CD4-positive, CD25-positive, alpha-beta regulatory T cell (primary cell): ENCODE data around the gene SPRY1. TPM values are rescaled to one million over a fixed set of nuclear protein-coding genes. Genes with fewer than 3 reads are reported as not detected.

Experiments used
- ATAC-seq, 2 donors: fragments of 150-1000 bp; cut with Tn5 transposase; one replicate each; pipeline ENCODE4 v1.10.0; 2021; ENCODE audit warnings: low read depth in 2 of 2, moderate number of reproducible peaks in 2 of 2, moderate library complexity in 1 of 2
- DNase-seq, 3 donors: peaks; one replicate each; pipeline versions ENCODE4 v3.0.0 to v3.0.0-alpha.2; 2012 to 2022; ENCODE audit warnings: mixed read lengths in 1 of 3
- H3K27ac ChIP-seq: one replicate; pipeline ENCODE4 v1.7.0; 2013; ENCODE audit warnings: mild to moderate bottlenecking, low read length; ENCODE audit not compliant: insufficient read depth, poor library complexity, severe bottlenecking
- H3K27me3 ChIP-seq: one replicate; pipeline ENCODE4 v1.7.0; 2013; ENCODE audit warnings: low read length; ENCODE audit not compliant: control insufficient read depth, insufficient read depth
- H3K36me3 ChIP-seq: one replicate; pipeline ENCODE4 v1.7.0; 2013; ENCODE audit warnings: mild to moderate bottlenecking, low read length, moderate library complexity; ENCODE audit not compliant: control insufficient read depth, insufficient read depth
- H3K4me1 ChIP-seq: 2 replicates; pipeline ENCODE4 v1.7.0; 2013; ENCODE audit warnings: mild to moderate bottlenecking, low read length; ENCODE audit not compliant: insufficient read depth, control insufficient read depth, poor library complexity, severe bottlenecking
- H3K4me3 ChIP-seq: one replicate; pipeline ENCODE4 v1.7.0; 2013; ENCODE audit warnings: low read depth, mild to moderate bottlenecking, low read length, moderate library complexity
- H3K9me3 ChIP-seq, 2 experiments: 1 replicate in 1 of 2; 2 replicates in 1 of 2; pipeline ENCODE4 v1.7.0; 2013; ENCODE audit warnings: low read length in 2 of 2, mild to moderate bottlenecking in 1 of 2, moderate library complexity in 1 of 2; ENCODE audit not compliant: control insufficient read depth in 2 of 2
- H3K27ac Mint-ChIP-seq, 3 donors: one replicate each; pipeline ENCODE4 v1.8.0; 2020 to 2022; ENCODE audit warnings: mild to moderate bottlenecking in 3 of 3, mixed read lengths in 3 of 3, moderate library complexity in 2 of 3
- H3K27me3 Mint-ChIP-seq: one replicate; pipeline ENCODE4 v1.8.0; 2022; ENCODE audit warnings: mild to moderate bottlenecking, mixed read lengths
- H3K36me3 Mint-ChIP-seq: one replicate; pipeline ENCODE4 v1.8.0; 2020; ENCODE audit warnings: mixed read lengths
- H3K4me1 Mint-ChIP-seq, 4 donors: one replicate each; pipeline ENCODE4 v1.8.0; 2020 to 2022; ENCODE audit warnings: mixed read lengths in 4 of 4, mild to moderate bottlenecking in 1 of 4
- H3K4me3 Mint-ChIP-seq, 4 donors: one replicate each; pipeline ENCODE4 v1.8.0; 2020 to 2022; ENCODE audit warnings: mild to moderate bottlenecking in 4 of 4, mixed read lengths in 4 of 4, moderate library complexity in 3 of 4
- H3K9me3 Mint-ChIP-seq, 7 donors: one replicate each; pipeline ENCODE4 v1.8.0; 2020 to 2022; ENCODE audit warnings: mixed read lengths in 7 of 7, mild to moderate bottlenecking in 3 of 7, moderate library complexity in 2 of 7
- polyA plus RNA-seq, 4 donors: library from polyadenylated mRNA; unstranded; fragments of 300-500 nt; fragmentation: Illumina TruSeq; gene quantifications; one replicate each; pipeline ENCODE4 v1.2.3, GENCODE V29; 2021
- total RNA-seq: library from RNA; stranded (reverse); gene quantifications from one replicate; pipeline ENCODE4 v1.2.3, GENCODE V29; 2022

SPRY1 gene
- total and polyA plus RNA-seq, 5 donors from 2014 or later: 2.0 to 6.4 (median 4.4) TPM

GRCh38 chr4:123398066-123398852 is 1.7 kb downstream of the SPRY1 start:
- no peaks in the 10 kb centered on the region for H3K9me3 ChIP-seq
- Mint-ChIP-seq H3K27me3 (peaks cover 44% of the 10 kb centered on the region), H3K27ac (peak overlapping the region in 1 of 3 donors; percentile 90), H3K4me3 (peak overlapping the region; percentile 86 to 91 (median 88)), H3K9me3 (peaks cover 0 to 3% (median 0%) of the 10 kb centered on the region in 7 donors), H3K36me3 (peaks cover 4% of the 10 kb centered on the region), H3K4me1 (peaks cover 10 to 34% (median 22%) of the 10 kb centered on the region in 4 donors)
- peaks cover 31% of the 10 kb centered on the region for H3K4me1 ChIP-seq
- H3K27ac ChIP-seq: peak overlapping the region; percentile 47
- ATAC-seq (peak; percentile 56 to 69), DNase-seq (peak; percentile 37 to 59 (median 53))
- peak overlapping the region; percentile 31 for H3K4me3 ChIP-seq
- H3K36me3 ChIP-seq: no peaks in the 10 kb centered on the region
- peaks cover 30% of the 10 kb centered on the region for H3K27me3 ChIP-seq

GRCh38 chr4:123398853-123399626 is 2.4 kb downstream of the SPRY1 start:
- ATAC-seq (peak; percentile 14 to 26), DNase-seq (peak; percentile 9 to 21 (median 15))
- H3K4me3 Mint-ChIP-seq: peak overlapping the region; percentile 86 to 91 (median 88)
- peaks cover 4% of the 10 kb centered on the region for H3K36me3 Mint-ChIP-seq
- Histone ChIP-seq H3K4me3 (peak overlapping the region; percentile 38), H3K4me1 (peaks cover 31% of the 10 kb centered on the region), H3K27ac (no peak overlapping the region), H3K9me3 (no peaks in the 10 kb centered on the region), H3K27me3 (peaks cover 30% of the 10 kb centered on the region), H3K36me3 (no peaks in the 10 kb centered on the region)
- H3K4me1 Mint-ChIP-seq: peaks cover 11 to 34% (median 22%) of the 10 kb centered on the region in 4 donors
- peaks cover 0 to 3% (median 0%) of the 10 kb centered on the region in 7 donors for H3K9me3 Mint-ChIP-seq
- H3K27ac Mint-ChIP-seq: peak overlapping the region; percentile 57 to 90 (median 77)
- peaks cover 44% of the 10 kb centered on the region for H3K27me3 Mint-ChIP-seq

GRCh38 chr4:123399627-123400358 is 3.2 kb downstream of the SPRY1 start:
- peaks cover 48% of the 10 kb centered on the region for H3K27me3 Mint-ChIP-seq
- H3K4me1 ChIP-seq: peaks cover 31% of the 10 kb centered on the region
- H3K36me3 Mint-ChIP-seq: peaks cover 4% of the 10 kb centered on the region

GRCh38 chr4:123401271-123402120 is 4.9 kb downstream of the SPRY1 start:
- Mint-ChIP-seq H3K4me3 (peak overlapping the region in 1 of 4 donors; percentile 9), H3K4me1 (peaks cover 11 to 29% (median 18%) of the 10 kb centered on the region in 4 donors)

More at GRCh38 chr4:123399627-123400358, 3.2 kb downstream of the SPRY1 start:
- peaks cover 11 to 34% (median 22%) of the 10 kb centered on the region in 4 donors for H3K4me1 Mint-ChIP-seq
- H3K4me3 Mint-ChIP-seq: peak overlapping the region; percentile 86 to 91 (median 88)
- H3K36me3 ChIP-seq: no peaks in the 10 kb centered on the region
- peak overlapping the region; percentile 38 for H3K4me3 ChIP-seq
- ATAC-seq (no peak), DNase-seq (no peak)
- H3K27ac ChIP-seq: no peak overlapping the region
- H3K9me3 ChIP-seq: no peaks in the 10 kb centered on the region
- H3K27ac Mint-ChIP-seq: peak overlapping the region; percentile 57 to 90 (median 77)
- peaks cover 29% of the 10 kb centered on the region for H3K27me3 ChIP-seq
- peaks cover 0 to 3% (median 0%) of the 10 kb centered on the region in 7 donors for H3K9me3 Mint-ChIP-seq

GRCh38 chr4:123402121-123402465 is 5.5 kb downstream of the SPRY1 start:
- no peak for DNase-seq
- Histone ChIP-seq H3K4me1 (peaks cover 26% of the 10 kb centered on the region), H3K9me3 (no peaks in the 10 kb centered on the region), H3K27me3 (peaks cover 18% of the 10 kb centered on the region), H3K4me3 (no peak overlapping the region), H3K27ac (no peak overlapping the region), H3K36me3 (no peaks in the 10 kb centered on the region)
- Mint-ChIP-seq H3K27ac (no peak overlapping the region), H3K9me3 (peaks cover 0 to 3% (median 0%) of the 10 kb centered on the region in 7 donors), H3K36me3 (peaks cover 4% of the 10 kb centered on the region), H3K27me3 (peaks cover 43% of the 10 kb centered on the region), H3K4me3 (no peak overlapping the region), H3K4me1 (peaks cover 10 to 23% (median 15%) of the 10 kb centered on the region in 4 donors)
- no peak for ATAC-seq

More at GRCh38 chr4:123401271-123402120, 4.9 kb downstream of the SPRY1 start:
- Mint-ChIP-seq H3K27me3 (peaks cover 49% of the 10 kb centered on the region), H3K27ac (no peak overlapping the region), H3K36me3 (peaks cover 4% of the 10 kb centered on the region), H3K9me3 (peaks cover 0 to 3% (median 0%) of the 10 kb centered on the region in 7 donors)
- Histone ChIP-seq H3K4me3 (no peak overlapping the region), H3K36me3 (no peaks in the 10 kb centered on the region), H3K27me3 (peaks cover 24% of the 10 kb centered on the region), H3K4me1 (peaks cover 31% of the 10 kb centered on the region), H3K27ac (no peak overlapping the region), H3K9me3 (no peaks in the 10 kb centered on the region)
- DNase-seq (no peak), ATAC-seq (no peak)

GRCh38 chr4:123403080-123403604 is 6.5 kb downstream of the SPRY1 start:
- Histone ChIP-seq H3K9me3 (no peaks in the 10 kb centered on the region), H3K27ac (no peak overlapping the region), H3K27me3 (peaks cover 17% of the 10 kb centered on the region), H3K4me3 (no peak overlapping the region), H3K36me3 (no peaks in the 10 kb centered on the region), H3K4me1 (peaks cover 15% of the 10 kb centered on the region)
- Mint-ChIP-seq H3K4me3 (peak overlapping the region in 1 of 4 donors; percentile 53), H3K9me3 (peaks cover 0 to 3% (median 0%) of the 10 kb centered on the region in 7 donors), H3K27ac (no peak overlapping the region), H3K27me3 (peaks cover 37% of the 10 kb centered on the region), H3K4me1 (peaks cover 10 to 19% (median 12%) of the 10 kb centered on the region in 4 donors), H3K36me3 (peaks cover 4% of the 10 kb centered on the region)
- ATAC-seq (no peak), DNase-seq (no peak)
